HuH-7.5 (cell line): ENCODE results near the gene ERFE.
"Not testable (repeated sequence)": the region's sequence is repeated elsewhere in the genome, so short reads cannot be mapped to it uniquely, and the experiment has no call there.

Experiments used
- DNase-seq: peaks from one replicate; pipeline ENCODE4 v3.0.0; 2011; ENCODE audit warnings: low spot score

ERFE gene

DNA sequence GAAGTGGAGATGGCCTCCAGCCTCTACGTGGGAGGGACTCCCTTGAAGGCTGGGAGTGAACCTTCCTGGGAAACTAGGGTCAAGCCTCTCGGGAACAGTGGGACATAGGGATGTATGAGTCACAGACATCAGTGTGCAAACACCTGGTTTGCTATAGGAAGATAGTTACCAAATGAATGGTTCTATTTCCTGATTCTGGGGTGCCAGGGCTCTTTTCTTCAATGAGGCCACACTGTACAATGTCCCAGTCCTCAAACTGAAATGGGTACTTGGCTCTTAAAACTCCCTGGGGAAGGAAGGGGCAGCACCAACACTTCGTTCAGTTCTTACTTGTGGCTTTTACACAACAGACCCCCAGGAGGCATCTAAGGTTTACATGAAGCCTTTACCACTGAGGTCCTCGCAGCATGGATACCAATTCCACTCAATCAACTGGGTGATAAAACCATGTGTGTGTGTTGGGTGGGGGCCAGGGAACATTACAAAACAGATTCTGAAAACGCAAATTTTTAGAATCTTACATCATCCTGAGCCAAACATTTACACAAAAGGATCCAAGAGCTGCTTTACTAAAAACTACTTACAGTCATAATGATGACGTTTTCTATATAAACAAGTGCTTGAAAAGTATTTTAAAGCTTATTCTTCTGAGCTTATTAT lies 10.4 kb downstream of the ERFE start:
- DNase-seq = no peak

DNA sequence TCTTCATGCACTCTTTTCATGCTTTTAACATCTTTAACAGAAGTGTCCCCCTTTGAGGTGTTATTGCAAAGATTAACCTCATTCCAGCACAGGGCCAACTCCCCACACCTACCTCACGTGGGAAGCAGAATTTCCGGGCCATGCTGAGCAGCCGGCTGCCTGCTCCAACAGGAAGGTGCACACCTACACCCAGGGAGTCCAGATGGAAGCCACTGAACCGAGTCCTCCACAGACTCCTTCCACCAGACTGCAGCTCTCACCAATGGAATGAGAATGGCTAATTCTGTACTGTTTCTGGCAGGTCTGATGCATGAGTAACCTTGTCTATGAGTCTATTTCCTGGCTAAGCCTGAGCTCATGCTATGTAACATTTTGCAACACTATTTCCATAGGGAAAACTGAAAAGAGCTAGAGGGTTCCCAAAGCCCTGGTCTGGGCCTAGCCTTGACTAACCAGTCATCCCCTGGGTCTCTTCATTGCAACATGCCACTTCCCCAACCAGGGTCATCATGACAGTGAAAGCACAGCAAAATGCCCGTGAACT lies 11.0 kb downstream of the ERFE start:
- no peak for DNase-seq

DNA sequence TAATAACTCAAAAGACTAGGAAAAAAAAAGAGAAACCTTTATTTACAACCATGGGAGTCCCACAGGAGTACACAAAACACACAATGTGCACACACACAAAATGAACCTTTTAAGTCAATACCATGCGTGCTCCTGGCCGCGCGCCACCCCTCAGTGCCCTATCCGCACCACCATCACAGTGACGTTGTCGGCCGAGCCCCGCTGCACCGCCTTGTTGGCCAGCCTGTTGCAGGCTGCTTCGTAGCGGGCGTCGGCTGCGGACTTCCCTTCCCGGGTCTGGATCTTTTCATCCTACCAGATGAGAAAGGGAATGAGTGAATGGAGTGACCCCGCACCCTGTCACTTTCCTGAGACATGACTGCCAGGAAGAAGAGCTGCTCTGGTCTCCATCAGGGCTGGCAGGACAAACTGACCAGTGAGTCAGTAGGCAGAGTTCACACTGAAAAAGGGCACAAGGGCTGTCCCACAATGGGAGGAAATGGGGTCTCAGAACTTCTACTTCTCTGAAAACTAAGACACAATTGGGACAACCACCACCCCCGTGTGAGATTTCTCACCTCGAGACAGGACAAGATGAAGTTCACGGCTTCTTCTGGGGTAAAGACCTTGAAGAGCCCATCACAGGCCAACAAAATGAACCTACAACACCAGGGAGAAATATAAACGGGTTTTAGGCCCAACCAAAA lies 11.8 kb downstream of the ERFE start:
- no peak for DNase-seq

DNA sequence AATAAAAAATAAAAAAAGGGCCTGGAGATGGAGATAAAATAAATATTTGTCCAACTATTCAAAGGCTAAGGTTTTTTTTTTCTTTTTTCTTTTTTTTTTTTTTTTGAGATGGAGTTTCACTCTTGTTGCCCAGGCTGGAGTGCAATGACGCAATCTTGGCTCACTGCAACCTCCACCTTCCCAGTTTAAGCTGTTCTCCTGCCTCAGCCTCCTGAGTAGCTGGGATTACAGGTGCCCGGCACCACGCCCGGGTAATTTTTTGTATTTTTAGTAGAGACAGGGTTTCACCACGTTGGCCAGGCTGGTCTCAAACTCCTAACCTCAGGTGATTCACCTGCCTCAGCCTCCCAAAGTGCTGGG lies 12.3 kb downstream of the ERFE start:
- not testable (repeated sequence) for DNase-seq

DNA sequence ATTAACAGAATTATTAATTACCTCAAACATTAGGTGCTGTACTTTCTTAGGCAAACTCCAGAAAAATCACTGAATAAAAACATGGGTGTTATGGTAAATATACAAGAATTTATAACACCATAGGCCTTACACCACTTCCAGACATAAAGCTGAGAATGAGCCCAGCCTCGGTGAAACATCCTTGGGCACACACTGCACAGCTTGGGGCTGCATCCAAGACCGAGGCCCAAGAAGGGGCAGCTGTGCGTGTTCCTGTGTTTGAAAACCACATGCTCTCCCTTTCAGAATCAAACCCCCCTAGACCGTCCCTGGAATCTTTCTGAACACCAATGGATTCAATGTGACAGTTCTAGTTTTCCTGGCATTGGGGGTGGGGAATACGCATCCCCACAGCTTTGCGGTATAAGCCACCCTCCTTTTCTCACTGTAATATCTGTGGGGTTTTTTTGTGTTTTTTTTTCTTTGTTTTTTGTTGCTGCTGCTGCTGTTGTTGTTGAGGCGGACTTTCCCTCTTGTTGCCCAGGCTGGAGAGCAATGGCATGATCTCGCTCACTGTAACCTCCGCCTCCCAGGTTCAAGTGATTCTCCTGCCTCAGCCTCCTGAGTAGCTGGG lies 12.9 kb downstream of the ERFE start:
- DNase-seq = no peak

DNA sequence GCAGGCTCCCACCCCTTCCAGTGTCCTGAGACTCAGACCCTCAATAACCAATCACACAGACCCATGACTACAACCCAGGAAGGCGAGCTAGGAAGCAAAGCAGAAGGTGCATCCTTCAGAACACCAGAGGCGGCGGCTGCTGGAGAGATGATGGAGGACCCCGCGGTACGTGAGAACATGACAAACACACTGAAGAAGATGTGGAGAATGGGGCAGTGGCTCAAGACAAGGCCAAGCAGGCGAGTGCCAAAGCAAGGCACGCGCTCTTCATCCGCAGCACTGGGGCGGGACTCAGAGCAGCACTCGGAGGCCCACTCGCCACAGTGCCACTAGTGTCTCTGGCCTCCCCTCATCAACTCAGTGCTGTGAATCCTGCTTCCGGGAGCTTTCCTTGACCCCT lies 13.7 kb downstream of the ERFE start:
- DNase-seq = no peak

DNA sequence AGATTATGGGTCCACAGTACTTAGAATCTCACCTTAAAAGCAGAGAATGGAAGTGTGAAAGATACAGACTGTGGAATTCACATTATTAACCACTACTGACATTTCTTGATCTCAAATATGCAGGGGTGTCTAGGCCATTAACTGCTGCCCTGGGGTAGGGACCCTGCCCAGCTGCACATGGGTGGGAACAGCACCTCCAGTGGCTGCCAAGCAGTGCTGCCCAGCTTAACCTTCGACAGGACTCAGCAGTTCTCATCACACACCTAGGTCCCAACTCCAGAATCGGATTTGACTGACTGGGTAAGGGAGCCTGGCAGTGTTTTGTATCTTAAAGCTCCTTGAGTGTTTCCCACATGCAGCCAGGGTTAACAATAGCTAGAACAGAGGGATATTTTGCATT lies 14.9 kb downstream of the ERFE start:
- DNase-seq = no peak

DNA sequence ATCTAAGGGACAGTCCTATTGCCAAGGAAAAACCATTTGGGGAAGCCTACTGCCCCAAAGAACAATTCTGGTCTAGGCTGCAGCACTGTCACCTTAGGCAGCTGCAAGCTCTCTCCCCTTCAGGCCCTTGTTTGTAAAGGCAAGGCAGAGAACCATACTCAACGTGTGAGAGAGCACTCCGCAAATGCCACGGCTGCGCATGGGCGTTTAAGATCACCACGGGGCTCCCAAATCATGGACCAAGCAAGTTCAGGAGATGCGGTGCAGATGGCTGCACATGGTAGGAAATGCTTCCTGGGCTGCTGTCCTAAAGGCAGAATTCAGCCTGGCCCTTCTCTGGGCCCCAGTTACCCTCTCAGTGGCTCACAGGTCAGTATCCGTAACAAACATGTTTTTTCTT lies 15.5 kb downstream of the ERFE start:
- no peak for DNase-seq

DNA sequence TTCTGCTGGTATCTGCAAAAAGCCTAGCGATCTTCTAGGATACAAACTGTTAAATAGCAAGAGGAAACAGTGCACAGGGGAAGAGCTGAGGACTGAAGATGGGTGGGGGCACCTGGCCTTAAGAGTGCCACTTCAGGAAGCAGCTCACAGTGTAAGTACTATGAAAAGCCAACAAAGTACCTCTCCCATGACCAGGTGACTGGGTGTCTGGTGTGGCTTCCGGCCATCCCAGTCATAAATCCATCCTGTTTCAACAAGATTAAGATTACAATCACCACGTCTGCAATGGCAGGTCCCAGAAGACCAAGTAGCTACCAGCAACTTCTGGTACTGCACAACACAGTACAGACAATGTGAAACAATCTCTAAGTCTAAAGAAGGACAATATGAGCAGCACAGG lies 15.9 kb downstream of the ERFE start:
- DNase-seq = no peak

DNA sequence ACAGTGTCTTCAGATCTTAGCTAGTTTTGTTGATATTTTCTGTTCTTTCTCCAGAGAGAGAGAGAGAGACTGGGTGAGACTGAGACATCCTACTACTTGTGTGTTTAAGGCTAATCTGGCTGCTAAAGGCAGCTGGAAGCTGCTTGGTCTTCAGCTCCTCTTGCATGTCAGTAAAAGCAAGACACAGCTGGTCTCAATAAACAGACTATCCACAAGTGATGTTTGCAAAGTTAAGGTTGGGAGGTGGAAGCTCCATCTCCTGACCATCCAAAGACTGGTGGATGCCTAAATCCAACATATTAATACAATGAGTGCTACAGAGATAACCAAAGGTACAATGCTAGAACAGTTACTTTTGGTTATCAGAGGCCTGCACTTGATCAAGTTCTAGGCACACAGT lies 17.8 kb downstream of the ERFE start:
- DNase-seq = no peak

DNA sequence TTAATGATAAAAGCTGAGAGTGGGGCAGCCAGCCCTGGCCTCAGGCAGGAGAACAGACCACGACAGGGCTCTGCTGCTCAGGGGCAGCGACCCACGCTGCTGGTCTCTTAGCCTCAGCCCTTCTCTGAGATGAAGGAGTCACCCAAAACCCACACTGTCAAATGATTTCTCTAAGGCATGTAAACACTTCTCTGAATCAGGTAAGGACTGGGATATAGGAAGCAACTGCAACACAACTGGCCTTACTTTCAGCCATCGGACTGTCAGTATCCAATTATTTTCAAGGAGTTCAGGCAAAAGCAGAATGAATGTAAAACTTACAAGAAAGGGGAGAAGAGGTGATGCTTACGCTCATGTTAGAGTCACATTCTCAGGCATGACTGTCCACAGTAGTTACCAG lies 21.8 kb downstream of the ERFE start:
- DNase-seq = no peak

DNA sequence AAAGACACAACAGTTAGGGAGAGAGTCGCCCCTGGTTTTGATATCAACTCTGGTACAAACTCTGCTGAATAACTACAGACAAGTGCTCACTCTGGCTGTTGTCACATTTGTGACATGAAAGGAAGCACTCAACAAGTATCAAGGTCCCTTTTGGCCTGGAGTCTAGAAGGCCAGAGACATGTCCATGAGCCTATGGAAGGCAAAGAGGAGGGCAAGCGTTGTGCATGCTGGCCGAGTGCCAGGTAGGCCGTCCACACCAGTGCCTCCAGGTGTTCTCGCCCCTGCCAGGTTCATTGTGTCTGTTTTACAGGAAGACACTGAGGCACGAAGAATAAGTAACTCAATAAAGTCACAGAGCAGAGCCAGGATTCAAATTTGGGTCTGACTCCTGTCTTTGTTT lies 23.6 kb downstream of the ERFE start:
- no peak for DNase-seq

DNA sequence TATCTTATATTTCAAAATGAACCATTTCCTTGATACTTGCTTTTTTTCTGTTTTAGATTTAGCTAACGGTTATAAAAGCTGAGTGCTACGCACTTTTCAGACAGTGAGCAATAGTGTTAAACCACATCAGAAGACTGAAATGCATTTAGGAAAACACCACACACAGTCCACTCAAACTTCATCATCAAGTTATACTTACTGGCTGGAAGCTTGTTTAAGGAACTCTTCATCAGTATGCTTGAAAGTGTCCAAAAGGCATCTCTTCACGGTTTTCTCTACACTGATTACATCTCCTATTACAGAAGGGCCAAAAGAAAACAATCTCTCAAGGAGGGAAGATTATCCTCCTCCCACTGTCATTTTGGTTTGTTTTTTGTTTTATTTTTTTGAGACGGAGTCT lies 25.1 kb downstream of the ERFE start:
- no peak for DNase-seq

DNA sequence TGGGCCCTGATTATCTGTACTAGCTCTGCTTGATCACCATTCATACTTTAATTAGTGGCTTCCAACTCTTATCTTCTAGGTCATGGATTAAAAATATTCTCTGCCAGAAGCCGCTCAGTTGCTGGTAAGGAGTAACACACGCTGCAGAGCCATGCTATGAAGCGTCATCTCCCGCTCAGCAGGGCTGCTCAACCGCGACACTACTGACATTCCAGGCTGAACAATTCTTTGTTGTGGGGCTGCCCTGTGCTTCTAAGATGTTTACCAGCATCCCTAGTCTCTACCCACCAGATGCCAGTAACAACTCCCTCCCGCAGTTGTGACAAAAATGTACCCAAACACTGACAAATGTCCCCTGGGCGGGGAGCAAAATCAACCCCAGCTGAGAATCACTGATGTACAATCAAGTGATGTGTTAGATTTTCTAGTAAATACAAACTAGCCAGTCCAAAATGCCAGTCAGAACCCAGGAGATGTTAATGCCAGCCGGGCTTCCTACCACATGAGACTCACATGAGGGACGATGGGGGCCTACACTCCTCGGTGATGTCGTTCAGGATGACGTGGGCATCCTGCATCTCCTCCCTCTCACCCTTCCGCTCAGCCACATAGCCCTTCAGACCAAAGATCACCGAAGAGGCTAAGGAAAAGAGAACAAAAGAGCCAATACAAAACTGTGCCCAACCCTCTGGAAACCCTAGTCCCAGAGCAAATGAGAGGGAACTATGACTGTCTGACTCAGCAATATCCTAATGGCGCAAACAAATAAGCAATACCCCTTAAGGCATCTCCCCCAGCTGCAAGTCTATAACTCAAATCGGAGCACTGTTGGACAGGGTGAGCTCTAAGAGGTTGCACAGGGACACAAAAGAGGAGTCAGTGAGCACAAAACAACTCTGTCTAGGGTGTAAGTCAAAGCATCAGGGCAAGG lies 29.1 kb downstream of the ERFE start:
- no peak for DNase-seq

DNA sequence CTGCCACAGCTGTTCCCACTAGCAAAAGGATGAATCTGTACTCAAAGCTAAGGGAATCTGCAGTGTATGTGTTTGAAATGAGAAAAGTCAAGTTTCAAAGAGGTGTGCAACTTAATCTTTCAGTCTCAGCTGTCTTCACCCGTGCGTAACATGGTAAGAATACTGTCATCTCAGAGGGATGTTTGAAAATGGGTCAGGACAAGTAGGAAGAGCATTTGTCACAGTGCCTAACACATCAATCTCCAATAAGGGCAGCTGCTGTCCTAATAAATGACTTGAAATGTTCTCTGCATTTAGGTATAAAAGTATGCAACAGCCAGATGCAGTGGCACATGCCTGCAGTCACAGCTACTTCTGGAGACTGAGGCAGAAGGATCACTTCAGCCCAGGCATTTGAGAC lies 31.7 kb downstream of the ERFE start:
- DNase-seq = no peak

DNA sequence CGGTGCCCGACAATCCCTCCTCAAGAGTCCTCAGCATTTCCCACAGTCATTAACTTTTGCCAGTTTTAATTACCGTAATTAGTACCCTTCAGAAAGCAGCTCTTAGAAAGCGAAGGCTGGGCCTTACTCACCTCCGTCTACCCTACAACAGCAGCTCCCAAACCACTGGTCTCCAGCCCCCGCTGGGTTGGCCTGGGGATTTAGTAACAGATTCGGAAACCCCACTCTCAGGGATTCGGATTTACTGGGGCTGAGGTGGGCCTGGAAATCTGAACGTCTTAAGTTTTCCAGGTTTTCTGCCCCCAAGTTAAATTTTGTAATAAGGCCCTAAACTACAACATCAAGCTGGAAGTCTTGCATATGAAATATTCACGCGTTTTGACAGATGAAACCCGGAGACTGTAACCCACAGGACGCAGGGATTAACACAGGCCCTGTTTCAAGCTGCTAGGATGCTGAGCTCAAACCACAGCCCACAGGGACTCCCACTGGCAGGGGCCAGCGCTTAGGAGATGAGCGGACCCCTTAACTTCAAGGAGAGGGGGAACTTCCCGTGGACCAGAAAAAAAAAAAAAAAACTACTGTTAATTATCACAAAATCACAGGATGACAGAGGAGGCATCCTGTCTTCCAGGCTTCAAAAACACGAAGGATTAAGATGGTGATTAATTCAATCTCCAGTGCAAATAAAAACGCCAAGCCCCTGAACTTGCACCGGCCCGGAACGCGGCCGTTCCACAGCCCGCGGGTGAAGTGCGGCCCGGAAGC lies 43.7 kb downstream of the ERFE start:
- no peak for DNase-seq

DNA sequence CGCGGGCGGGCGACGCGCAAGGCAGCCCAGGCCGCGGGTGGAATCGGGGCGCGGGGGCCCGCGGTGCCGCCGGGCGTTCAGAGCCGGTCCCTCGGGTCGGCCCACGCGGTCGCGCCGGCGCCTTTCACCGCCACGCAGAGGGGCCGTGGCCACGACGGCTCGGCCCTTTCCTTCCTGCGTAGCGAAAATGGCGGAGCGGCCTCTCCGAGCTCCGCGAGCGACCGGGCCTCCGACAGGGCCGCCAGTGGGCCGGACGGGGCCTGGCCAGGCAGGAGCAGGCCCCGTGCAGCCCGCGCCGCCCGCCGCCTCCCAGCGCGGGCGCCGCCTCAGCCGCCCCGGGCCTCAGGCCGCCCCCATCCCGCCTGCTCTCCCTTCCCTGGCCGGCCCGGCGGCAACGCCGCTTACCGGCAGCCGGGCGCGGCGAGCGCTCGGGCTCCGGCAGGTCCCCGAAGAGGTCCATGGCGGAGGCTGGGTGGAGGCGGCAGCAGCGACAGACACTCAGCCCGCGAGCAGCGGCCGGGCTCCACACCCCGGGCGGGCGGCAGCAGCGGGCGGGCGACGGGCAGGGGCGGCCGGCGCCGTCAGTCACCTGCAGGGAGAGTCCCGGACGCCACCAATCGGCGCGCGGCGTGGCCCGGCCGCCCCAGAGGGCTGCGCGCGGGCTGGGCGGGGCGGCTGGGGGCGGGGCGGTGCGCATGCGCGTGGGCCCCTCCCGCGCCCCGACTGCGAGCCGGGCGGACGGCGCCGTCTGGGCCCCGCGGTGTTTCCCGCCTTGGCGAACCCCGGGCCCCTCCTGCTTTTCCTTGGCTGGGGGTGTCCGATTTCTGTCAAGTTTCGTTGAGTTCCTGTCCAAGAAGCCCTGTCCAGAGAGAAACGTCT lies 44.6 kb downstream of the ERFE start, which contains the start of gene ILKAP:
ILKAP (minus strand) TSS at position 602 of the 879 bp plus-strand sequence; CDS start at position 460, 142 bp downstream.
- DNase-seq = peak; percentile 98

DNA sequence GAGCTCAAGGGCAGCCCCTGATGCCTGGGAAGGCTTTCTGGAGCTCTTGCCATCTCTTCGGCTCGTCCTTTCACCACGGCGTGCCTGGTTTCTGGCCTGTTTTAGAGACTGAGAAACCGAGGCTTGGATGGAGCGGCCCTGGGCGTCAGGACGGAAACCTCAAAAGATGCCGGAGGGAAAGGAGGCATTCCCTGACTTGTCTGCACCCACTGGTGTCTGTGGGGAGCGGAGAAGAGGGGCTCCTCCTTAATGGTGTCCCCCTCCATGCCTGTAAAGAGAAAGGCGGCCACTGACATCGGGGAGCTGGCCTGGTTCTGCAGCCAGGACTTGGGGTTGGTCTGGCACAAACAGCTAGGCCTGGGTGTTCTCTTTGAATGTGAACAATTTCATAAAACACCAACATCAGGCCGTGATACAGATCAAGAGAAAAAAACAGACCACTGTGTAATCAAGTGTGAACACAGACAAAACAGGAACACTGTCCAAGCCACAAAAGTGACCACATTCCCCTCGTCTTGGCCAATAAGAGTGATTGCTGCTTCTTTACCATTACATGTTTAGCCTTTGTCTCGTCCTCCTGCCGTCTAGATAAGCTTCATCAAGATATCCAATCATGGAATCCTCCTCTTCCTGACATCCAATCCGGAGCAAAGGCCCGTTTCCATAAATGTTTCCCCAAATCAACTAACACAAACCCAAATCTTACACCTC lies 45.4 kb downstream of the ERFE start:
- no peak for DNase-seq

DNA sequence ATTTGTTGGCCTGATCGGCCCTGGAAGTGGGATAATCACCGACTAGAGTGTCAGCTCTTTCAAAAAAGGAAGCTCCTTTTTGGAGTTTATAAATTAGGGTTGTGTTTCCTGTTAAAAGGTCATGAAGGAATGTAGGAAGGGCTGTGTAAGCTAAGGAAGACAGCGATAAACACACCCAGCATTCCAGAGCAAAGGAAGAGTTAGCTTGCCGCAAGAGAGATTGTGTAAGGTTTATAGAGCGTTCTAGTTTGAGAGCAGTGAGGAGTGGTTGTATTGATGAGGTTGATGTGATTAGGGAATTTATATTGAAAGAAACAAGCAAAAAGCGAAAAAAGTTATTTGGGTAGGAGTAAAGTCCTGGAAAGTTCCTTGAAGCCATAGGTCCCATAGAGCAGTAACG lies 48.2 kb downstream of the ERFE start:
- no peak for DNase-seq

DNA sequence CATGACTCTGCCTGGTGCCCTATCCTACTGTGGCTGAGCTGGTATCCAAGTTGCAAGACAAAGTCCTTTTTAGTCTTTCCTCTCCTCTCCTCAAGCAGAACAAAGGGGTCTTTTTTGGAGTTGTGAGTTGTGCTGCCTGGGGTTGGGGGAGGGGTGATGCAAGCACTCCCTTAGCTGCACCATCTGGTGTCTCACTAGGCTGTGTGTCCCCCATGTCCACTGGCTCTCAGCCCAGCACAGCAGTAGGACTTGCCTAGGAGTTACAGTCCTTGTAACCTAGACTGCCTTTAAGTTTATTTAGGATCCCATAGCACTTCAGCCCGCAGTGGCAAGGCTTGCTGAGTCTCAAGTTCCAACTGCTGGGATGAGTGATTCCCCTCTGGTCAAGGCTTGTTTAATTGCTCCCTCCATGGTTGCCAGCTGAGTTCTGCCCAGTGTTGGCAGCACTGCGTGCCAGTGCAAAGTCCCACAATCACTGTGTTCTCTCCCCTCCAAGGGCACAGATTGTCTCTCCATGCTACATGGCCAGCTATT lies 57.9 kb downstream of the ERFE start:
- DNase-seq = no peak
